Measurements from ENCODE around the gene PARVB.
"Not testable (repeated sequence)": the region's sequence is repeated elsewhere in the genome, so short reads cannot be mapped to it uniquely, and the experiment has no call there.

The PARVB gene

DNA sequence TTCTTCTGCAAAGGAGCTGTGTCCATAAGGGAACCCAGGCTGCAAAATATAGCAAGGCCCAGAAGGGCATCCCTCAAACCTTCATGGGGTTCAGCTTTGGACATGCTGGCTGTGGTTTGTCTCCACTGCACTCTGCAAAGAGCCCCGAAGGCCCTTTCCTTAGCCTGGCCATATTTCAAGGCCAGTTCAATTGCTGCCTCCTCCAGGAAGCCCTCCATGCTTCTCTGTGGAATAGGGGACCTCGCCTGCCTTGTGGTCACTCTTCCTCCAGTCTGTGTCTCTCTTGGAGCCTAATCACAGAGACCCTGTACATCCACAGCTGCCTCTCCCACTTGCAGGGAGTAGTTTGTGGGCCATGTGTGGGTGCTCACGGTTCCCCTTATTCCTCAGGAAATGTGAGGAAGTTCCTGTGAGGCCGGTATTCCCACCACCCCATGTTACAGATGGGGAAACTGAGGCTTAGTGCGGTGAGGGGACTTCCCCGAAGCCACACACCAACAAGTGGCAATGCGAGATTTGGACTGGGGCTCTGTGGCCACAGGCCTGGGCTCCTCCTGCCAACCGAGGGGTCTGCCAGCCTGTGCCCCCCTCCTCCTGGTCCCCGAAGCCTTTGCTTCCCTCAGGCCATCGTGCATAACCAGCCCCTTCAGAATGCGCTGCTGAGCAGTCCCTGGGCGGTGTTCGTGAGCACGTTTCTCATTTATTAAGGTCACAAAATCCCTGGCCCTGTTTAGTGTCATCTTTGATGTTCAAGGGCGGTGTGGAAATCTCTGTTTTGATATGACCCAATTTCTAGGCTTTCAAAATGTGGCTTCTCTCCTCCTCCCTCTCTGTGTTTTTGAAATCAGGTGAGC is 65.8 kb downstream of the PARVB start:
- no peak for DNase-seq

- DNase-seq = no peak
Measured at GRCh38 chr22:44090571-44090905, 66.4 kb downstream of the PARVB start.

GRCh38 chr22:44091021-44091721 is 67.1 kb downstream of the PARVB start:
- no peak for DNase-seq

GRCh38 chr22:44091751-44092150 is 67.6 kb downstream of the PARVB start:
- no peak for DNase-seq

DNA sequence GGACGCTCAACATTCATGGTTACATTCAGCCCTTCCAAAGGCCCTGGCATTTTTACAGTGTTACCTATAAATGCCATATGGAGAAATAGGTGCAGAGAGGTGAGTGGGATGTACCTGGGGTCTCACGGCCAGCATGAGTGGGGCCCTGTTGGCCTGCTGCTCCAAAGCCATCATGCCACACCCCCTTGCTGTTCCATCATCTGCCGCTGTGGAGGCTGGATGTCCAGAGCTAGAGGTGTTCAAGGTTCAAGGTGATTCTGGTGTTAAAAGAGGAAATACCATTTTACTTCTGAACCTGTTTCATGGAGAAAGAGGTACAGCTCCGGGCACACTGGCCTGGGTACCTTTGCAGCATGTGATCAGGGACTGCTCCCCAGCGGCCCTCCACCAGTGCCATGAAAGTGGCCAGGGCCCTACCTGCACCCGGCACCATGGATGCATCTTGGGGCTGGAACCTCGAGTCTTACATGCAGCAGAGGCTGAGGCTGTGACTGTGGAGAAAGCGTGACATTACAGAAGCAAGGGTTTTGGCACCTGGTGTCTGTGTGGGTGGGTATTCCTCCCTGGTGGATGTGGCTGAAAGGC is 68.6 kb downstream of the PARVB start:
- DNase-seq = no peak

DNA sequence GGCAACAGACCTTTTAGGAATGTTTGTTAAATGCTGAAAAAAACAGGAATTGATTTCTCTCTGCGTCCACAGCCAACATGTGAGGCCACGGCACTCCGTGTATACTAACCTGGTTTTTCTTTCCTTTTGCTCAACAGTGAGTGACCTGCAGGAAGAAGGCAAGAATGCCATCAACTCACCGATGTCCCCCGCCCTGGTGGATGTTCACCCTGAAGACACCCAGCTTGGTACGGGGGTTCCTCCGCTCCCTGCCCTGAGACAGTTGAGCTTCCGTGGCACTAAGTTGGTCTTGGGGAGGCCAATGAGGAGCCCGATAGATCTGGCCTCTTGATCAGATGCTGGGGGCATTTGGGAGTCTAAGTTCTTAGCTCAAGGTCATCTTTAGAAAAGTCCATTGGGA is 69.7 kb downstream of the PARVB start:
- no peak for DNase-seq

DNA sequence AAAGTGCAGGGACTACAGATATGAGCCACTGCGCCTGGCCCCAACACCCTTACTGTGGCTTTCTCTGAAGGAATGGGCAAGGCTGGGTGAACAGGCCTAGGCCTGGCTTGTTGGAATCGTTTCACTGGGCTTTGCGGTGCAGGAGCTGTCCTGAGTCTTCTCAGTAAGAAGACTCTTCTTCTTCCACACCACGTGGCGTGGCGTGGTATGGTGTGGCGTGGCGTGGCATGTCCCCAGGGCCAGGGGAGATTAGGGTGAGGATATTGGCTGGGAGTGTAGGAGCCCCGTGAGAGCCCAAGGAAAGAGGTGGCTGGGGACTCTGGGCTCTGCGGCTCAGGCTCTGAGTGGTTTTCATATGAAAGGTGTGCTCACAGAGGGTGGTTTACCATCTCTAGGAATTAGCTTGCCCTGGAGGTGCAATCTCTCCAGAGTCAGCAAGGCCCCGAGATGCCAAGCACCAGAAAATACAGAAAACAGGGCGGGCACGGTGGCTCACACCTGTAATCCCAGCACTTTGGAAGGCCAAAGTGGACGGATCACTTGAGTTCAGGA is 70.7 kb downstream of the PARVB start:
- no peak for DNase-seq

DNA sequence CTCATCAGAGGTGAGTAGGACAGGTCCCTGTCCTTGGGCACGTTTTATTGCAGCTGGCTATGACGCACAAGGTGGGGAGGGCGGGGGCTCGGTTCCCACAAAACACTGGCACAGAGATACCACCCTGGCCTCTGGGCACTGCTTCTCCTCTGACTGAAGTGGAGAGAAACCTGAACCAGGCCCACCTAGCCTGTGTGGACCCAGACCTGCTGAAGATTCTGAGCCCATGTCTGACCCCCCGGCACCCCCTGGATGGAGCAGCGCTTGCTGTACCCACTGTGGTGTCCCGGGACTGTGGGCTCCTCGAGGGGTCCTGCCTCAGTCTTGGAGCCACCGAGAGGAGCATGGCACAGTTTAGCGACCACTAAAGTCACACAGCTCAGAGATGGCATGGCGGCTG is 72.6 kb downstream of the PARVB start:
- no peak for DNase-seq

DNA sequence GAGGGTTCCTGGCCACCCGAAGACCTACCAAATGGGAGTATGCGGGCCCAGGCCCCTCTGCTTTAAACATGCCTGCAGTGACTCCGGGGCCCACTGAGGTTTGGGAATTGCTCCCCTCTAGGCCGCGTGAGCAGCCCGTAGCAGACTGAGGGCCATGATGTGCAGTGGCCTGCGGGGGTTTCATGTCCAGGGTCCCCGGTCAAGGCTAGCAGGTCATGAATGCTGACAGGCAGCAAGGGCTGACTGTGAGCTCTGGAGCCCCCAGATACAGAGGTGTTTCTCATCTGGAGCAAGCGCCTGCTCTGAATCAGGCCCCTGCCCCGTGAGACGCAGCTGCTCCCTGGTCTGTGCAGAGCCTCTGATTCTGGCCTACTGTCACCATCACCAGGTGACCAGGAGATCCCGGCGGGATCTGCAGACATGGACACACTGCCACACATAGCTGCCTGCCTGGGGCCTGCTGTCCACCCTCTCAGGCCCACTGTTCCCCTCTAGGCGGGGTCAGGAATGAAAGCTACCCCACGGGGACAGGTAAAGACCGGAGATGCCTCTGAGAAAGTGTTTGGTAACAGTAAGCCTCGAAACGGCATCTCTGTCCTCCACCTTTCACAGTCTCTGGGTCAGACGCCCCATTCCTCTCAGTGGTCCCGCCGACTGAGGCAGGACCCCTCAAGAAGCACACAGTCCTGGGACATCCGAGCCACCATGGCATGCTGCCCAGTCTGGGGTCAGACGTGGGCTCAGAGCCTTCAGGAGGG is 73.3 kb downstream of the PARVB start:
- no peak for DNase-seq

GRCh38 chr22:44098021-44098739 is 74.1 kb downstream of the PARVB start:
- no peak for DNase-seq

- no peak for DNase-seq
Measured at GRCh38 chr22:44098966-44099530, 74.9 kb downstream of the PARVB start.

DNA sequence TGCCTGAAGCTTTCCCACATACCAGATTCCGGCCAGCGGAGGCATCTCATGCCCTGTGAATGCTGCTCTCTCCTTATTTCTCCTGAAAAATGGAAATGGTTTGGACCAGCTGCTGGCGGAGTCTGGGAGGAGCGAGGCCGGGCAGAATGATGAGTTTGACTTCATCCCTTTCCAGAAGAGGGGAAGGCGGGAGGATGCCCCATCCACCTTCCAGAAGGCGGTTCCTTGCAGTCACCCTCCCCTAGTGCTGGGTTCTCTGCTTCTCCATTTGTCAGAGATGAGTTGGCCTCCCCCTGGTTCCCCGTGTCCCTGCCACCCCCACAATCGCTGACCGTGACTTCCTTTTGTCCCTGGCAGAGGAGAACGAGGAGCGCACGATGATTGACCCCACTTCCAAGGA is 75.6 kb downstream of the PARVB start:
- DNase-seq = no peak

DNA sequence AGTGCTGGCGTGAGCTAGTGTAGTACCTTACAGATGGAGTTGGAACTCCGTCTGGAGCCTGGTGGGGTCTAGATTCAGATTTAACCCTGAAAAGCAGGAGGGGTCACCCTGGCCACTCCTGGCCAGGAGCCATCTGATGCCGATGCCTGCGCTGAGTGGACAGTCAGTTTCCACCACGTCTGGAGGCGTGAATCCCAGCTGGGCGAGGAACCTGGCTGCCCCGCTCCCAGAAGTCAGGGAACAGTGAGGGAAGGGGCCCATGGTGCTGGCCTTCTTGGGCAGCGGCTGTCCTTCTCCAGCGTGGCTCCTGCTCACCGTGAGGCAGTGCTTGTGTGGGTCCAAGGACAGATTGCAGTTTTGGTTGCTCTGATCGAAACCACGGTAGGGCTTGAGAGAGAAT is 76.3 kb downstream of the PARVB start:
- DNase-seq = no peak

- no peak for DNase-seq
Measured at GRCh38 chr22:44102121-44102520, 78.0 kb downstream of the PARVB start.

DNA sequence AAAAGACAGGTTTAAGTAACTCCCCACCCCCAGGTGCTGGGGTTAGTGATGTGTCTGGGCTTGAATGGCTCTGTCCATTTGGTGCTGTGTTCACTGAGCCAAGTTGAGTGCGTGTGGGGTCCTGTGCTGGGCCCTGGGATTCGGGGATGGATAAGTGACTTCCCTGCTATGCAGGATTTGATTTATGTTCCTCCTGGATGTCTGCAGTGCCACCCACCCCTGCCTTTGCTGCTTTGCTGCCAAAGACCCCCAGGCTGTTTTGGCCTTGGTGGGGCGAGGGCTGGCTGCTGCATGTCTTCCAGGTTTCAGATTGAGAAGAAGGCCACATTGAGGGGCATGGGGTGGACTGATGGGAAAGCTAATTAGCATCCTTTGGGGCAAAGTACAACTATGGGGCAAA is 78.8 kb downstream of the PARVB start:
- no peak for DNase-seq

DNA sequence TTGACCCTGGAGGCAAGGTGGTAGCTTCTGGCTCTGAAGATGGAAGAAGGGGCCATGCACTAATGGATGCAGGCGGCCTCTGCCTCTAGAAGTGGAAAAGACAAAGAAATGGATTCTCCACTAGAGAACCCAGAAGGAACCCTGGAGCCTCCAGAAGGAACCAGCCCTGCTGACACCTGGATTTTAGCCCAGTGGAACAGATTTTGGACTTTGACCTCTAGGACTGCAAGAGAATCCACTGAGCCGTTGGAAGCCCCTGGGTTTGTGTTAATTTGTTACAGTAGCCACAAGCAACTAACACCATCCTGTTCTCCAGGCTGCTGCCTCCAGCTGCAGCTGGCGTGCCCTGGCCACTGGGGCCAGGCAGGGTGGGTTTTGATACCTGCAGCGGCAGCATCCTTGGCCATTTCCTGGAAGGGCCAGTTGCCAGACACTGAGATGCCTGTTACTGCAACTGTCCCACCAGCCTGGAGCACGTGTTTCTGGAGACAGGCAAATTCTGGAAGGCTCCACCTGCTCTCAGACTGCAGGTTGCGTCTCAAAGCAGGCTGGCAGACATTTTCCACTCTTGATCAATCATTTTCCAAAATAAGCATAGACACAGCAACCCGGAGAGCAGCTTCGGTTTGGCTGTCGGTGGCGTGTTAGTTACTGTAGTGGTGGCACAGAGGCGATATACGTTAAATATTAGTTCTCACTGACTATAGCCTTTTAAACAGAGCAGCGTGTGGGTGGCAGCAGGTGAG is 79.8 kb downstream of the PARVB start:
- no peak for DNase-seq

GRCh38 chr22:44107340-44107739 is 83.2 kb downstream of the PARVB start:
- no peak for DNase-seq

GRCh38 chr22:44108076-44108475 is 84.0 kb downstream of the PARVB start:
- DNase-seq = no peak

- DNase-seq = no peak
Measured at GRCh38 chr22:44108806-44109385, 84.8 kb downstream of the PARVB start.

DNA sequence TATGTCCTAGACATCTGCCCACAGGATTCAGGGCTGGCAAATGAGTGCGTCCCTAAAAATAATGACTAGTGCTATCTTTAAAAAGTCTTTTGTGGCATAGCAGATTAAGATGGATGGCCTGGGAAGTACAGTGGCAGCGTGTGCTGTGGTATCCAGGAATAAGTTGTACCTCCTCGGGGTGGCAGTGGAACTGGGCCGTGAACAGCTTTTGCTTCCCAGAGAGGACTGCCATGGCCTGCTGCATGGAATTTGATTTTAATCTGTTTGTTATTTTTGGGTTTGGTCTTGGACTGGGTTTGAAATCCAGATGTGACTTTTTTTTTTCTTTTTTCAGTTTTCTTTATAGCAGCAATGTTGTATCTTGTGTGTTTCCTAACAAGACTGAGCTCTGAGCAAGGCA is 85.3 kb downstream of the PARVB start:
- DNase-seq = no peak

- not testable (repeated sequence) for DNase-seq
Measured at GRCh38 chr22:44110656-44111055, 86.6 kb downstream of the PARVB start.
